ENCODE measurements around the gene MYL12A.

Gene MYL12A

DNA sequence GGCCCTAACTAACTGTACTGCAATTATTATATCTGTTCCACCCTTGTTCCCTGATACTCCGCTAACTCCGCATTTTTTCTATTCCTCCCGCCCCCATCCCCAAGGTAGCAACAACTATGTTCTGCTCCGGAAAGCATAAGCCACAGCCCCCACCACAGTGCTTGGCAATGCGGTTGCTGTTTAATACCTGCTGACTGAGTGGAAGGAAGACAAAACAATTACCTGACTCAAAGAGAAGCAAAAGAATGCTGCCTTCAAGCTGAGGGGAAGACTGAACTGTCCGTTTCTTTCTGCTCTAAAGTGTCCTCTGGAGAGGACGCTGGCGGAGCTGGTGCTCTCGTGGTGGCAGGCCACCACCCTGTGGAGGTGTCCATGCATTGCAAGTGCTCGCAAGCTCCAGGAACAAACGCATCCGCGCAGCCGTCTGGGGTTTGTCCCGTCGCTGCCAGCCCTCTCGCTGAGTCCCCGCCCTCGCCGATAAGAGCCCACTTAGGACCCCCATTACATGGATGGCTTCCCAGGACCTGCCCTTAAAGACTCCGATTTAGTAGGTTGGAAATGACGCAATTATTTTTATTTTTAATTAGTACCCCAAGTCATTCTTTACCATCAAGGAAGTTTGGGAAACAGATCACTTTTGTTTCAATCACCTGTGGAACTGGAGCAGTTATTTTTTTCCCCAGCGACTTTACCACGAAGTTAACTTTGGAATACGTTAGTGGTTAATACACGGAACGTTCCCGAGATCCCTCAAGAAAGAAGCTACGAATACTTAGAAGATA, 1.6 kb upstream of the MYL12A start:
- Histone ChIP-seq H3K4me3 (ENCODE audit: low read length in 2 of 2) (peak overlapping the region; percentile 93 to 99), H3K9ac (ENCODE audit: low read depth in 1 of 2, low read length in 2 of 2) (peak overlapping the region; percentile 99 to 100), H3K27ac (ENCODE audit: low read depth in 2 of 2, low read length in 2 of 2) (peak overlapping the region; percentile 98 to 100), H3K36me3 (ENCODE audit: control insufficient read depth in 2 of 2, insufficient read depth in 2 of 2, low read length in 2 of 2) (peaks cover 0 to 4% of the 10 kb centered on the region in 2 donors), H3K9me3 (ENCODE audit: control insufficient read depth in 2 of 2, low read length in 2 of 2) (no peaks in the 10 kb centered on the region), H3K4me1 (ENCODE audit: control insufficient read depth in 2 of 2, insufficient read depth in 2 of 2, low read length in 2 of 2) (peaks cover 14 to 26% of the 10 kb centered on the region in 2 donors), H3K27me3 (ENCODE audit: control insufficient read depth in 2 of 2, insufficient read depth in 2 of 2, low read length in 2 of 2) (no peaks in the 10 kb centered on the region)

DNA sequence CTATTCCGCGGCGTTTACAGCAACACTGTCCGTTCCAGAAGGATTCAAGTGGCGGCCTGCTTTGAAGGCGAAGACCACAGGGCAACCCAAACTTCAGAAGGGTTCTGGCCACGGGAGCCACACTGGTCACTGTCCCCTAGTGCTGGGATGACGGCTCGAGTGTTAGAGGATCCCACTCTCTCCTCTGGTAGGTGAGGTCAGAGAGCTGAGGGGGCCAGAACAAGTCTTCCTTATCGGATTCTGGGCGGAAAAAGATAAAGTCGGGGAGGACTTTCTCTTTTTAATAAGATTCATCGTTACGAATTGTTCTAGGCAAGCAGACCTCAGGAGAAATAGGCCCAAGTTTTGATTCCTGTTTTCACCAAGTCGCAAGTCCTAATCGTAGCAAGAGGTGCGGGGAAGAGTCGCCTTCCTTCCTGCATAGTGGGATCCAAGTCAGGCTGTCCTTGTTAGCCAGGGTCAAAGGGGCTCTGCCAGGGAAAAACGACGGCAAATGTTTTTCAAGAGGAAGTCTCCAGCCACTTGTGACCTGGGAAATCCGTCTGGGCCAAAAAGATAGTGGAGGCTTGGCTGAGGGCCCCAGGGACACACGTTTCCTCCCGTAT, 864 bp upstream of the MYL12A start:
- peak overlapping the region; percentile 99 to 100 for H3K9ac ChIP-seq (ENCODE audit: low read depth in 1 of 2, low read length in 2 of 2)
- H3K27me3 ChIP-seq (ENCODE audit: control insufficient read depth in 2 of 2, insufficient read depth in 2 of 2, low read length in 2 of 2), result no peaks in the 10 kb centered on the region
- H3K9me3 ChIP-seq (ENCODE audit: control insufficient read depth in 2 of 2, low read length in 2 of 2), result no peaks in the 10 kb centered on the region
- H3K36me3 ChIP-seq (ENCODE audit: control insufficient read depth in 2 of 2, insufficient read depth in 2 of 2, low read length in 2 of 2), result peaks cover 0 to 4% of the 10 kb centered on the region in 2 donors
- peak overlapping the region; percentile 98 to 100 for H3K27ac ChIP-seq (ENCODE audit: low read depth in 2 of 2, low read length in 2 of 2)
- H3K4me1 ChIP-seq (ENCODE audit: control insufficient read depth in 2 of 2, insufficient read depth in 2 of 2, low read length in 2 of 2), result peaks cover 14 to 26% of the 10 kb centered on the region in 2 donors
- H3K4me3 ChIP-seq (ENCODE audit: low read length in 2 of 2), result peak overlapping the region; percentile 93 to 99

DNA sequence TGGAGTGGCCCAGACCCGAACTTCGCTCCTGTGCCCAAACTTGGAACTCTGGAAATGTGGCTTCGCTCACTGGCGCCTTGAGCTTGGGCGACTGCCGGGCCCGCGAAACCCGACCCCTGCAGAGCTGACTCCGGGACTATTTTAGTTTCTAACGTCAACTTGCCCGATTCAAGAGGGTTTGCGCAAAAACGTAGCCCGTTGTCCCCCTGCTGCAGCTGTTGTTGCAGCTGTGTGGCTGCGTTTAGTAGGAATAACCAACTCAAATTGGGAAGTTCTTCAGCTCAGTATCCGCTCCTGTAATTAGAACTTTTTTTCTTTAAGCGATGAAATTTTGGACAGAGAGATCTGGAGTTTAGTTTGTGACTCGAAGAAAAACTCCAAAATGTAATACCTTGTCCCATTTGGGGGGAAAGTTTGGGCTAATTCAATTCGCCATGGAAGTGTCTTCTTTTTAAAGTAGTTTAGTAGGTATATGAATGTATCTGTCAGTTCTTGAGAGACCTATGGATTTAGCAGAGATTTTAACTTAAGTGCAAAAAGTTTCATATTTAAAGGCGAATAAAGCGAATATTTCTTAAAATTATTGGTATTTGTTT, 559 bp downstream of the MYL12A start:
- peaks cover 14 to 26% of the 10 kb centered on the region in 2 donors for H3K4me1 ChIP-seq (ENCODE audit: control insufficient read depth in 2 of 2, insufficient read depth in 2 of 2, low read length in 2 of 2)
- peaks cover 4 to 6% of the 10 kb centered on the region in 2 donors for H3K36me3 ChIP-seq (ENCODE audit: control insufficient read depth in 2 of 2, insufficient read depth in 2 of 2, low read length in 2 of 2)

DNA sequence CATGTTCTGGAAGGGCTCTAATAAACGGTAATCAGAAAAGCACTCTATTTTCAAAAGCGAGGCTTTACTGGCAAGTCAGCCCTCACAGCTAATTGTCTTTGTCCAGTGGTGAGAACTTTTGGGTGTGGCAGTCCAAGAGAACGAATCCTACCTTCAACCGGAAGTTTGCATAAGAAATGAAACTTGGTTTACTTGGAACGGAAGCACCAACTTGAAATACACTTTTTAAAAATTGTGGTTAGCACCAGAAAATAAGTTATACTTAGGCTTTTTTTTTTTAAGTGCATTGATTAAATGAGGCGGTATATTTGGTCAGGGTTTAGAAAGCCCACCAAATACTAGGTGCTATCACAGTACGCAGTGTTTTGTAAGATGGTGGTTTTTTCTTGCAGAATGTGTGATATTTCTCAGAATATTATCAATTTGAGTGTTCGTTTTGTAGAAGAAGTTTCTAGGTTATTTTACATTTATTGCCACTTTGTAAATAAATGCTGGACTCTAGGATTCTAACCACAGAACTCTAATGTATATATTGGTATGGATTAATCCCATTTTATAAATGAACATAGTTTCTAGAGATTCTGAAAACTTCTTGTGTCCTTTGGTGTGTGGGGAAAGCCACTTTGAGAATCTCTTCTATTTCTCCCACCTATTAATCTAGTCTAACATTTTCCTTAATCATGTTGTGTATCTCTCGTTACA, 1.2 kb downstream of the MYL12A start:
- Histone ChIP-seq H3K4me3 (ENCODE audit: low read length in 2 of 2) (peak overlapping the region; percentile 93 to 99), H3K9me3 (ENCODE audit: control insufficient read depth in 2 of 2, low read length in 2 of 2) (no peaks in the 10 kb centered on the region), H3K27ac (ENCODE audit: low read depth in 2 of 2, low read length in 2 of 2) (peak overlapping the region; percentile 98 to 100), H3K4me1 (ENCODE audit: control insufficient read depth in 2 of 2, insufficient read depth in 2 of 2, low read length in 2 of 2) (peaks cover 16 to 26% of the 10 kb centered on the region in 2 donors), H3K36me3 (ENCODE audit: control insufficient read depth in 2 of 2, insufficient read depth in 2 of 2, low read length in 2 of 2) (peaks cover 11 to 12% of the 10 kb centered on the region in 2 donors), H3K27me3 (ENCODE audit: control insufficient read depth in 2 of 2, insufficient read depth in 2 of 2, low read length in 2 of 2) (no peaks in the 10 kb centered on the region), H3K9ac (ENCODE audit: low read depth in 1 of 2, low read length in 2 of 2) (peak overlapping the region; percentile 99 to 100)

More for the DNA sequence above, 559 bp downstream of the MYL12A start:
- Histone ChIP-seq H3K9ac (ENCODE audit: low read depth in 1 of 2, low read length in 2 of 2) (peak overlapping the region; percentile 99 to 100), H3K27ac (ENCODE audit: low read depth in 2 of 2, low read length in 2 of 2) (peak overlapping the region; percentile 98 to 100), H3K27me3 (ENCODE audit: control insufficient read depth in 2 of 2, insufficient read depth in 2 of 2, low read length in 2 of 2) (no peaks in the 10 kb centered on the region), H3K4me3 (ENCODE audit: low read length in 2 of 2) (peak overlapping the region; percentile 93 to 99), H3K9me3 (ENCODE audit: control insufficient read depth in 2 of 2, low read length in 2 of 2) (no peaks in the 10 kb centered on the region)

DNA sequence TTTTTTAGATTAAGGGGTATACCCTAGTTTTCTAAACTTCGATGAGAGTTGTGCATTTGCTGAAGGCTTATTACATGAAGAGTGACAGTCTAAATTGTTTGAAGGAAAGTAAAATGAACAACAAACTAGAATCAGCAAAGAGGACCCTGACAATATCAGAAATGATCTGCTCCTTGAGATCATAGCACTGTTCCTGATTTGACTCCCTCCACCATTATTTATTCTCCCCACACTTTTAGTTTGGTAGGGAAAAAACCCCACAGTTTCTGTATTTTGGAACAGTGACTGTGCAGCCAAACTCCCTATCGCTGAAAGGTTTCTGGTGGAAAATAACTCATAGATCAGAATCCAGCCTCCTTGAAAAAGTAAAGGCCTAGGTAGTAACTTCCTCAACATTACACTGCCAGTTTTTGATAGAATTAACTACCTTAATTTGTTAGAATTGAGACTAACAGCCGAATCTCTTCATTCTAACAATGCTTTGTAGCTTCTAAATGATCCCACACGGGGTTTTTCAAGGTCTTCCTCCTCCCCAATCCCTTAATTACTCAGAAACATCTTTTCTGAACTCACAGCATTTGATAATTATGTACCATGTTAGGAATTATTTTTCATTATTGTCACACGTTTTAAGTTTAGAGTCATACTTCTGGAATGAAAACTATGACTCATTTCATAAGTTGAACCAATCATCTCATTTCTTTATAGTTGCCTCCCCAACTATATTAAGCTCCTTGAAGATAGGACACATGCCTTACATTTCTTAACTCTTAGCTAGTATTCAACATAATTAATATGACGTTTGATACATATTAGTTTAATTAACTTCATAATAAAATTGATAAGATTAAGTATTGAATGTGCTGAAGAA, 2.9 kb downstream of the MYL12A start:
- Histone ChIP-seq H3K27me3 (ENCODE audit: control insufficient read depth in 2 of 2, insufficient read depth in 2 of 2, low read length in 2 of 2) (no peaks in the 10 kb centered on the region), H3K4me3 (ENCODE audit: low read length in 2 of 2) (peak overlapping the region in 1 of 2 donors; percentile 32), H3K4me1 (ENCODE audit: control insufficient read depth in 2 of 2, insufficient read depth in 2 of 2, low read length in 2 of 2) (peaks cover 14 to 22% of the 10 kb centered on the region in 2 donors), H3K36me3 (ENCODE audit: control insufficient read depth in 2 of 2, insufficient read depth in 2 of 2, low read length in 2 of 2) (peaks cover 28 to 29% of the 10 kb centered on the region in 2 donors), H3K9me3 (ENCODE audit: control insufficient read depth in 2 of 2, low read length in 2 of 2) (no peaks in the 10 kb centered on the region), H3K9ac (ENCODE audit: low read depth in 1 of 2, low read length in 2 of 2) (no peak overlapping the region), H3K27ac (ENCODE audit: low read depth in 2 of 2, low read length in 2 of 2) (peak overlapping the region in 1 of 2 donors; percentile 7)

GRCh38 chr18:3251249-3251962, 3.8 kb downstream of the MYL12A start:
- Histone ChIP-seq H3K4me1 (ENCODE audit: control insufficient read depth in 2 of 2, insufficient read depth in 2 of 2, low read length in 2 of 2) (peaks cover 14 to 17% of the 10 kb centered on the region in 2 donors), H3K27me3 (ENCODE audit: control insufficient read depth in 2 of 2, insufficient read depth in 2 of 2, low read length in 2 of 2) (no peaks in the 10 kb centered on the region)

DNA sequence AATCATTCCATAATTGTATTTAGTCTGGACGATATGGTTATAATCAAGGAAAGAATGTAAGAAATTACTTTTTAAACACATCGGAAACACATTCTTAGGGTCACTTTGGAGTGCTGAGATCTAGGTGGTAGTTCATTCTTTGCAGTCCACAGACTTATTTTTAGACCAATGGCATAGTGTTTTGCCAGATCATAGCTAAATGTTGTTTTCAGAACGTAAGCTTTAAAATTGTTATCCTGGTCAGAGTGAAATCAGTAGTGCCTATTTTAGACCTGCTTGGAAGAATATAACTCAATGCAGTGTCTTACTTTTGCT, 4.3 kb downstream of the MYL12A start:
- no peak overlapping the region for H3K4me3 ChIP-seq (ENCODE audit: low read length in 2 of 2)
- H3K4me1 ChIP-seq (ENCODE audit: control insufficient read depth in 2 of 2, insufficient read depth in 2 of 2, low read length in 2 of 2), result peaks cover 12 to 15% of the 10 kb centered on the region in 2 donors
- no peaks in the 10 kb centered on the region for H3K27me3 ChIP-seq (ENCODE audit: control insufficient read depth in 2 of 2, insufficient read depth in 2 of 2, low read length in 2 of 2)
- no peak overlapping the region for H3K27ac ChIP-seq (ENCODE audit: low read depth in 2 of 2, low read length in 2 of 2)
- H3K36me3 ChIP-seq (ENCODE audit: control insufficient read depth in 2 of 2, insufficient read depth in 2 of 2, low read length in 2 of 2), result peaks cover 40 to 43% of the 10 kb centered on the region in 2 donors
- H3K9me3 ChIP-seq (ENCODE audit: control insufficient read depth in 2 of 2, low read length in 2 of 2), result no peaks in the 10 kb centered on the region
- no peak overlapping the region for H3K9ac ChIP-seq (ENCODE audit: low read depth in 1 of 2, low read length in 2 of 2)

More at GRCh38 chr18:3251249-3251962, 3.8 kb downstream of the MYL12A start:
- peaks cover 37 to 38% of the 10 kb centered on the region in 2 donors for H3K36me3 ChIP-seq (ENCODE audit: control insufficient read depth in 2 of 2, insufficient read depth in 2 of 2, low read length in 2 of 2)
- H3K9me3 ChIP-seq (ENCODE audit: control insufficient read depth in 2 of 2, low read length in 2 of 2), result no peaks in the 10 kb centered on the region
- no peak overlapping the region for H3K4me3 ChIP-seq (ENCODE audit: low read length in 2 of 2)
- no peak overlapping the region for H3K9ac ChIP-seq (ENCODE audit: low read depth in 1 of 2, low read length in 2 of 2)
- H3K27ac ChIP-seq (ENCODE audit: low read depth in 2 of 2, low read length in 2 of 2), result no peak overlapping the region

DNA sequence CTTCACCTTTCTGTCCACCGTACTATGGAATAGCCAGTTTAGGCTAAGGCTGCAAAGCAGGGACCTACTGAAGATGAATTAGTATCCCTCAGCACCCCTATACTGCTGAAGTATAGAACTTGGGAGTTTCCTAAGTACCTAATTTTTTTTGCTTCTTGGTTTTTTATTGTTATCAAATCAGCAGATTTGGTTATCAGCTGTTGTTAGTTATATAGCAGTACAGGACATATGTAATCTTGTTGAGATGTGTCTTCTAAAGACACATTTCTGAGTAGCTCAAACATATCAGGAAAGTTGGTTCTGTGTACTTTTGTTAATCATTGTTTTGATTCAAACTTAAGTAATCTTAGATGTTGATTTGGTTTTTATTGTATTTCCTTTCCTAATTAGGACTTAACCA, 5.2 kb downstream of the MYL12A start:
- no peaks in the 10 kb centered on the region for H3K9me3 ChIP-seq (ENCODE audit: control insufficient read depth in 2 of 2, low read length in 2 of 2)
- no peak overlapping the region for H3K27ac ChIP-seq (ENCODE audit: low read depth in 2 of 2, low read length in 2 of 2)
- peaks cover 15 to 17% of the 10 kb centered on the region in 2 donors for H3K4me1 ChIP-seq (ENCODE audit: control insufficient read depth in 2 of 2, insufficient read depth in 2 of 2, low read length in 2 of 2)
- H3K9ac ChIP-seq (ENCODE audit: low read depth in 1 of 2, low read length in 2 of 2), result no peak overlapping the region
- H3K36me3 ChIP-seq (ENCODE audit: control insufficient read depth in 2 of 2, insufficient read depth in 2 of 2, low read length in 2 of 2), result peaks cover 45 to 52% of the 10 kb centered on the region in 2 donors
- H3K27me3 ChIP-seq (ENCODE audit: control insufficient read depth in 2 of 2, insufficient read depth in 2 of 2, low read length in 2 of 2), result no peaks in the 10 kb centered on the region
- H3K4me3 ChIP-seq (ENCODE audit: low read length in 2 of 2), result no peak overlapping the region

- Histone ChIP-seq H3K4me1 (ENCODE audit: control insufficient read depth in 2 of 2, insufficient read depth in 2 of 2, low read length in 2 of 2) (peaks cover 8 to 11% of the 10 kb centered on the region in 2 donors), H3K9ac (ENCODE audit: low read depth in 1 of 2, low read length in 2 of 2) (no peak overlapping the region), H3K27me3 (ENCODE audit: control insufficient read depth in 2 of 2, insufficient read depth in 2 of 2, low read length in 2 of 2) (no peaks in the 10 kb centered on the region), H3K9me3 (ENCODE audit: control insufficient read depth in 2 of 2, low read length in 2 of 2) (no peaks in the 10 kb centered on the region), H3K27ac (ENCODE audit: low read depth in 2 of 2, low read length in 2 of 2) (no peak overlapping the region), H3K4me3 (ENCODE audit: low read length in 2 of 2) (no peak overlapping the region), H3K36me3 (ENCODE audit: control insufficient read depth in 2 of 2, insufficient read depth in 2 of 2, low read length in 2 of 2) (peaks cover 52 to 54% of the 10 kb centered on the region in 2 donors)
Measured at GRCh38 chr18:3254725-3255124, 7.1 kb downstream of the MYL12A start.
